GM21528 (cell line): ENCODE measurements around the gene SPTBN4.
"Not testable (repeated sequence)": the region's sequence is repeated elsewhere in the genome, so short reads cannot be mapped to it uniquely, and the experiment has no call there.

ENCODE experiments used
- ATAC-seq: cut with Tn5 transposase; IDR thresholded peaks from one replicate; pipeline ENCODE4 v1.9.1; 2021; ENCODE audit warnings: mild to moderate bottlenecking, moderate library complexity; ENCODE audit not compliant: unreplicated experiment, low FRiP score

The SPTBN4 gene

DNA sequence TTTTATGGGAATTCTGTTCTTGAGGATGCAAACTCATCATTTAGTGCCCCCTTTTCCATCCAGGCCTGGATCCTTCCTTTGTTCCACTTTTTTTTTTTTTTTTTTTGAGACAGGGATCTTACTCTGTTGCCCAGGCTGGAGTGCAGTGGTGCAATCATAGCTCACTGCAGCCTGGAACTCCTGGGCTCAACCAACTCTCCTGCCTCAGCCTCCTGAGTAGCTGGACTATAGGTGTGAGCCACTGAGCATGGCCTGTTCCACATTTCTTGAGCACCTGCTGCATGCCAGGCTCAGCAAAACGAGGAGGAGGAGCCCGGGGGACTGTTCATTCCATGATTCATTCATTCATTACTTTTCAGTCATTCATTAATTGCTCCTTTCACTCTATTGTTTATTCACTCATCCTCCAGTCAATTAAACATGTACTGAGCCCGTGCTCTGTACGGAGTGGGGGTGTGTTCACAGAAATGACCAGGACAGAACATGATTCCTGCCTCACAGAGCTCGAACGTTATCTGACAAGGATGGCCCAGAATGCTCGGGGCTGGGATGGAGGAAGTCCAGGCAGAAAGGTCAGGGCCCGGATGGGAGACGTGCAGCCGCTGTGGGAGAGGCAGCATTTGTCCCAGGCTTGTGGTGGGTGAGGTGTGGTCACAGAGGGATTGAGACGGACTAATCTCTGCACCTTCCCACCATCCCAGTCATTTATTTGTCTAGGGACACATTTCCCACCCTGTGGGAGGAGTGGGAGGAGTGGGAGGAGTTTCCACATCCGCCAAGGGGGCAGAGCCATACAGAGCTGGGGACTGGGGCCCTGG, 58.6 kb downstream of the SPTBN4 start:
- no peak for ATAC-seq

- ATAC-seq = no peak
These were observed 61.3 kb downstream of the SPTBN4 start for GRCh38 chr19:40528078-40528477.

GRCh38 chr19:40528533-40529092, 61.8 kb downstream of the SPTBN4 start:
- no peak for ATAC-seq

GRCh38 chr19:40529093-40529954, 62.5 kb downstream of the SPTBN4 start:
- no peak for ATAC-seq

DNA sequence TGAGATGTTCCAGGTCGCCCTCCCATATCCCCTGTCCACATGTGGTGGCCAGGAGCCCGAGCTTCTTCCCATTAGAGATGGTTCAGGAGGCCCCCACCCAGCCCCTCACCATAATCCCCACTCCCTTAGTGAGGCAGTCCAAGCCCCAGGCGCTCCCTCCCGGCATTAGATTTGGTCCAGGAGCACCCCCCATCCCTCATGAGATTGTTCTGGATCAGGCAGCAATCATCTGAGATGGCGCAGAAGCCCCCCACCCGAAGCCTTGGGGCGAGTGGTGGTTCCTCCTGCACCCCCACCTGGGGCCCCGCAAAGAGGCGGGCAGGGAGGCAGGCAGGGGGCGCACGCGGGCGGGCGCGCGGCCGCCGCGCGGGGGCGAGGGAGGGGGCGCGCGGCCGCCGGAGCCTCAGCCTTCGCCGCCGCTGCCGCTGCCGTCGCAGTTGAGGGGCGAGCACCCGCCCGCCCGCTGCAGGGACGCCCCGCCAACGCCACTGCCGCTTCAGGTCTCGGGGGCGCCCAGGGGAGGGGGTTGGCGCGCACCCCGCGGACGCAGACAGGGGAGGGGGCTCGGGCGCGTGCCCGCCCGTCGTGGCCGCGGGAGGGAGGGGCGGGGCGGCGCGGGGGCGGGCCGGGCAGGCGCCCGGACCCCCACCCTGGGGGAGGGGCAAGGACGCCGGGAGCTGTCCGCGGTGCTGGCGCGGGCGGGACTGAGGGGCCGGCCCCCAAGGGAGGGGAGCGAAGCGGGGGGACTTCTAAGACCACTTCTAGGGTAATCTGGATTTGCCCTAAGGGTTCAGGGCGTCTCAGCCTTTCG, 63.5 kb downstream of the SPTBN4 start:
- no peak for ATAC-seq

DNA sequence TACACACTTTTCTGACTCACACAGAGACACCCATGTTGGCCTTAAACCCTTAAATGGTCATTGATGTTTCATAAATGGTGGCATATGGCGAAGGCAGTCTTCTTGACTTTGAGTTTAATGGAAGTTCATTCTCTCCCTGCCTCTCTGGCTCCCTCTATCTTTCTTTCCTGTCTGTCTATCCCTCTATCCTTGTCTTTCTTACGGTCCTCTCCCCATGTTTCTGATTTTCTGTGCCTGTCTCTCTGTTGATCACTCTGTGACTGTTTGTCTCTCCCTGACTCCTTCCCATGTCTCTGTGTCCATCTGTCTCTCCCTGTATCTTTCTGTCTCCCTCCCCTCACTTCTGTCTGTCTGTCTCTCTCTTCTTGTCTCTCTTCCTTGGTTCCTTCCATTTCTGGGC, 66.7 kb downstream of the SPTBN4 start:
- no peak for ATAC-seq

GRCh38 chr19:40534148-40534547, 67.3 kb downstream of the SPTBN4 start:
- no peak for ATAC-seq

GRCh38 chr19:40539070-40539469, 72.3 kb downstream of the SPTBN4 start:
- no peak for ATAC-seq

GRCh38 chr19:40542202-40542859, 75.5 kb downstream of the SPTBN4 start:
- ATAC-seq = no peak

DNA sequence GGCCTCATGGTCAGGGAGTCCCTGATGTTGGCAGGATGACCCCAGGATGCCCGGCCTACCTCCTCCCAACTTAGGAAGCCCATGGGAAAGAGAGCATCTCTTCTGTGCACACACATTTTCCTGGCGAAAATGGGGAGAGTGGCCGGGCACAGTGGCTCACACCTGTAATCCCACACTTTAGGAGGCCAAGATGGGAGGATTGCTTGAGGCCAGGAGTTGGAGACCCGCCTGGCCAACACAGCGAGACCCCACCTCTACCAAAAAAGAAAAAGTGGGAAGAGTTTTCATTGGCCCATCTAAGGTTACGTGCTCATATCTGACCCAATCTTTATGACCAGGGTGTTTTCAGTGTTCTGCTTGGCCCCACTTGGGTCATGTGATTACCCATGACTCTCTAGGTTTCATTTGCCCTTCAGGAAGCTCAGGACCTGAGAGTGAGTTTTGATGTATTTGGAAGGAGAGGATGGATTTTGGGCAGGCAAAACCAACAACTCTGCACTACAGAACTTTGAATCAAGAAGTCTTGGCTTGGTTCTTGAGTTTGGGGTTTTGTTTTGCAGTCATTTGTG, 76.3 kb downstream of the SPTBN4 start:
- ATAC-seq = no peak

DNA sequence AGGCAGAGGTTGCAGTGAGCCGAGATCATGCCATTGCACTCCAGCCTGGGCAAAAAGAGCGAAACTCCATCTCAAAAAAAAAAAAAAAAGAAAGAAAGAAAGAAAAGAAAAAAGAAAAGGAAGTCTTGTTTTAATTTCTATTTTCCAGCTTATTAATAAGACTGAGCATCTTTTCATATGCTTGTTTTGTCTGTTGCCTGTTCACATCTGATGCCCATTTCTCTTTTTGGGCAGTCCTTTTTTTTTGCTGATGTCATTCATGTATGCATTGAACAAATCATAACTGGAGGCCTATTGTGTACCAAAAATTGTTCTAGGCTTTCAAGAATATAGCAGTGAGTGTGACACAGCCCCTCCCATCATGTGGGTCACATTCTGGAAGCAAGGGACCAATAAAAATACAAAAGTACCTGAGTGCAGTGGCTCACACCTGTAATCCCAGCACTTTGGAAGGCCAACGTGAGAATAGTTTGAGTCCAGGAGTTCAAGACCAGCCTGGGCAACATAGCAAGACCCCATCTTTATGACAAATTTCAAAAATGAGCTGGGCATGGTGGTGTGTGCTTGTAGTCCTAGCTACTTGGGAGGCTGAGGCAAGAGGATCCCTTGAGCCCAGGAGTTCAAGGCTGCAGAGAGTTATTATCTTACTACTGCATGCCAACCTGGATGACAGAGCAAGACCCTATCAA, 79.5 kb downstream of the SPTBN4 start:
- not testable (repeated sequence) for ATAC-seq

GRCh38 chr19:40547190-40547589, 80.4 kb downstream of the SPTBN4 start:
- not testable (repeated sequence) for ATAC-seq

DNA sequence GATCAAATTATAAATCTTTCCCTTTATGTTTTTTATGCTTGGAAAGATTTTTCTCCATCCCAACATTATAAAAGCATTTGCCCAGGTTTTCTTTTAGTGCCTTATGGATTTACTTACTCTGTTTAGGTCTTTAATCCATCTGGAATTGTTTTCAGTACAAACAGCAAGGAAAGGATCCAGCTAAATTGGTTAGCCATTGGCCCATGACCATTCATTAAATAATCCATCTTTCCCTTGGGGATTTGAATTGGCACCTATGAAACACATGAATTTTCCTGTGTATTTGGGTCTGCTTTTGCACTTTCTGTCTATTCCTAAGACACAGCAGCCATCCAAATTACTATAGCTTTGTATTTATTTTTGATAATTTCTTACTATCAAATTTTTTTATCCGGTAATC, 81.0 kb downstream of the SPTBN4 start:
- ATAC-seq = no peak

DNA sequence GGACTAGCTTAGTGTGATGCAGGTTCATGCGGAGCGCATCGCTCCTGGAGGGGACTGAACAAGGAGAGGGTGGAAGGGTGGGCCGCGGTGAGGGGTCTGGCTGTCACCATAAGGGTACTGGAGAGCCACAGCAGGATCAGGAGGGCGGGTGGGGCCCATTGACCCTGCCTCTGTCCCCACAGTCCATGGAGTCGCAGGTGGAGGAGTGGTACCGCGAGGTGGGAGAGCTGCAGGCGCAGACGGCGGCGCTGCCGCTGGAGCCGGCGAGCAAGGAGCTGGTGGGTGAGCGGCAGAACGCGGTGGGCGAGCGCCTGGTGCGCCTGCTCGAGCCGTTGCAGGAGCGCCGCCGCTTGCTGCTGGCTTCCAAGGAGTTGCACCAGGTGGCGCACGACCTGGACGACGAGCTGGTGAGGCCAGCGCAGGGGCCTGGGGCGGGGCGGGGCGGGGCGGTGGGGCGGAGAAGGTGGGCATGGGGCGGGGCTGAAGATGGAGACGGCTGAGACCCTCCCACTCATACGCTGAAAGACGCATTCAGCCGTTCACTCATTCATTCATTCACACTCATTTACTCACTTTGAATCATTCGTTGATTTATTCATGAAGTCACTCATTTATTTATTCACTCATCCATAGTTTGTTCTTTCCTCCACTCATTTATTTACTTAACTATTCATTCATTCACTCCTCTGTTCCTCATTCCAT, 82.4 kb downstream of the SPTBN4 start:
- ATAC-seq = no peak

DNA sequence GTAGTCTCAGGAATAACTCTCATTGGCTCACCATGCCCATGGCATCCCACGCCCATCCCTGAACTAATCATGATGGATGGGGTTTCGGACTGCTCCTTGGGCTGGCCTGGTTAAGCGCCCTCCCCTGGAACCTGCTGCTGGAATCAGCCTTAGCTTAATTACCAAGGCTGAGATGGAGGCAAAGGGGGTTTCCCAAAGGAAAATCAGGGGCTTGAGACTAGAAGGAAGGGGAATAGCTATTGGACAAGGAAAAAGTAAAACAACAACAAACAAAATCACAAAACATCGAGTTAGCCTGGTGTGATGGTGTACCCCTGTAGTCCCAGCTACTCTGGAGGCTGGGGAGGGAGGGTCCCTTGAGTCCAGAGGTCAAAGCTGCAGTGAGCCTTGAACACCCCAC, 84.2 kb downstream of the SPTBN4 start:
- no peak for ATAC-seq

DNA sequence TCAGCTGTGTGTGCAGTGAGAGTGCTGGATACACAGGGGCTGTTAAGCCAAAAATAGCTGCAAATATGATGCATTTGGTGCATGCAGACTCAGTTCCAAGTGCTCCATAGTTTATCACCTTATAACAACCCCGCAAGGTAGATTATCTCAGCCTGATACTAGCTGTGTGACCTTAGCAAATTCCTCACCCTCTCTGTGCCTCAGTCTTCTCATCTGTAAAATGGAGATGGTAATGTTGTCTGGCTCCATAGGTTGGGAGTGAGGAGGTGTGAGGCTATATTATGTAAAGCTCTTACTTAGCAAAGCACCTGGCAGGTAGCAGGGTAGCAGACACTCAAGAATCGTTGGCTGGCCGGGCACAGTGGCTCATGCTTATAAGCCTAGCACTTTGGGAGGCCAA, 86.0 kb downstream of the SPTBN4 start:
- no peak for ATAC-seq

DNA sequence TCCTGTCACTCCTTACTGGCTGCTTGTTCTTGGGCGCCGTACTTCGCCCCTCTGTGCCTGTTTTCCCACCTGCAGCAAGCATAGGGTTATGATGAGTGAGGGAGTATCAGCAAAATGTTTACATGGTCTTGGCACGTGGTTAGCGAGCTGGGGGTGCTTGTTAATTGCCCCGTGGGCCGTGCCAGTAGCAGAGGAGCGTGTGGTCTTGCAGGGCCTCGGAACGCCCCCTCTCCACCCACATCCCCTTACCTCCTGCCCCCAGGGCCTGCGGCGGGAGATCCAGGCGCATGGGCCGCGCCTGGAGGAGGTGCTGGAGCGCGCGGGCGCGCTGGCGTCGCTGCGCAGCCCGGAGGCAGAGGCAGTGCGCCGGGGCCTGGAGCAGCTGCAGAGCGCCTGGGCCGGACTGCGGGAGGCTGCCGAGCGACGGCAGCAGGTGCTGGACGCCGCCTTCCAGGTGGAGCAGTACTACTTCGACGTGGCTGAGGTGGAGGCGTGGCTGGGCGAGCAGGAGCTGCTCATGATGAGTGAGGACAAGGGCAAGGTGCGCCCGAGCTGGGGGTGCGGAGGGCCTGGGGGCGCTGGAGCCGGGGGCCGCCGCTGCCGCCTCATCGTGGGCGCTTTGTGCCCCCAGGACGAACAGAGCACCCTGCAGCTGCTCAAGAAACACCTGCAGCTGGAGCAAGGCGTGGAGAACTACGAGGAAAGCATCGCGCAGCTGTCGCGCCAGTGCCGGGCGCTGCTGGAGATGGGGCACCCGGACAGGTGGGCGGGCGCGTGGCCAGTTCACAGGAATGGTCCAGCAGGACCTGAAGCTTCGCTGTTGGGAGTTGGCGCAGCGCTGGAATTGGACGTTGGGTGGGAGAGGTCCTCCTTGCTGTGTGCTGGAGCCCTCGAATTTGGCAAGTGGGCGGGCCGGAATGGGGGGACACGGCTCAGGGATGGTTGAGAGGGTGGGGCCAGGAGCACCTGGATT, 87.4 kb downstream of the SPTBN4 start:
- ATAC-seq = no peak
